ENCODE results near the gene CLASP1. TPM values are rescaled to one million over a fixed set of nuclear protein-coding genes. Genes with fewer than 3 reads are reported as not detected.
"Not testable (repeated sequence)": the region's sequence is repeated elsewhere in the genome, so short reads cannot be mapped to it uniquely, and the experiment has no call there.

The CLASP1 gene
- total RNA-seq, 1 experiment from 2014 or later: 30.8 TPM

DNA sequence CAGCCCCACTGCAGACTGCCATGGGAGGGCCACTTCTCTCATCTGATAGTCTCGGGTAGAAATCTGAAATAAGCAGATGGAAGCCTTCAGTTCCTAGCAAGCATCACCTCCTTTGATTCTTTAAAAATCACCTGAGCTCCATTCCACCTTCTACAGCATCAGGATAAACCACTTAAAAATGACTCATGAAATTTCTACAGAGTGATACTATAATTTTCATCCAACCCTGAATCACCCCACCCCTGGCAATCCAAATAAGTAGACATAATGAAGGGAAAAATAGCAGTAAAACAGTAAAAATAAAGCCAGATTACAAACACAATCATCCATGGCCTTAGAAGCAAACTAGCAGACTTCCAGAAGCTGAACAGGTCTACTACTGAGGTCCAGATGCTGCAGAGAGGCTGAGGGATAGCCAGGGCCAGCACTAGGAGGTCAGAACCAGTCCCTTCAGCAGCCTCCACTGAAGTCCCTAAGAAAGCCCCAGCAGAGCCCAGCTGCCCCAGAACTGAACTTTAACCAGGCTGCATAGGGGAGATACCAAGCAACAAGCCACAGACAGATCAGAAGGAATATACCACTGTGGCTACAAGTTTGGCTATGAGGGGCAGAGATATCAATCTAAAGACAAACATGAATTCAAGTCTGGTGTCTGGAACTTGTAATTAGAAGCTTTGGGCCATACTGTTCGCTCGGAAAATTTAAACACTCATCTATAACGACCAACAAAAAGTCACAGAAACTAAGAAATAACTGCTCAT, 173.3 kb downstream of the CLASP1 start:
- DNase-seq (ENCODE audit: low read depth): peak; percentile 34

DNA sequence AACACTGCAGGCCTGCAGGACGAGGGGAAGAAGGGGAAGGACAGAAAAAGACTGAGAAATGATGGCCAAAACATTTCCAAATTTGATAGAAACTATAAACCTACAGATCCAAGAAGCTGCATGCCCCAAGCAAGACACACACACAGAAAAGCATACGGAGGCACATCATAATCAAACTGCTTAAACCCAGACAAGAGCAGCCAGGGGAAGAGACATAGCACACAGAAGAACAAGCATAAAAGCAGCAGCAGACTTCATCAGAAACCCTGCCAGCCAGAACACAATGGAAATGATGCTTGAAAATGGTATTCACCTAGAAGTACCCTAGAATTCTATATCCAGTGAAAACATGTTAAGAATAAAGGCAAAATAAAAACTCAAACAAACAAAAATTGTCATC, 175.8 kb downstream of the CLASP1 start:
- DNase-seq (ENCODE audit: low read depth): no peak

- DNase-seq (ENCODE audit: low read depth): no peak
These were observed 176.7 kb downstream of the CLASP1 start for GRCh38 chr2:121472470-121472993.

- peak; percentile 44 for DNase-seq (ENCODE audit: low read depth)
These were observed 177.5 kb downstream of the CLASP1 start for GRCh38 chr2:121471532-121472469.

- DNase-seq (ENCODE audit: low read depth): no peak
These were observed 178.3 kb downstream of the CLASP1 start for GRCh38 chr2:121470917-121471316.

GRCh38 chr2:121469356-121469755, 179.9 kb downstream of the CLASP1 start:
- no peak for DNase-seq (ENCODE audit: low read depth)

DNA sequence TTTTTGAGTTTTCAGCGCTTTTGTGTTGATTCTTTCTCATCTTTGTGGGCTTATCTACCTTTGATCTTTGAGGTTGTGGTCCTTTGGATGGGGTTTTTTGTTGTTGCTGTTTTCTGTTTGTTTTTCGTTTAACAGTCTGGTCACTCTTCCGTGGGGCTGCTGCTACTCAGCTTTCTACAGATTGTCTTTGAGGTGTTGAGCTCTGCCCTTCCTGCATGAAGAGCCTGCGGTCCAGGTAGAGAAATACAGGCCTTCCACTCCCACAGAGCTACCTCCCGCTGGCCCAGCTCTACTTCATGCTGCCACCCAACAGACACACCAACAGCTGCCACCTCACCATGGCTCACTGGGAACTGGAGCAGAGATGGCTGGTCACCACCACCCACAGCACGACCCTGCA, 180.3 kb downstream of the CLASP1 start:
- DNase-seq (ENCODE audit: low read depth): no peak

GRCh38 chr2:121459291-121459690, 190.0 kb downstream of the CLASP1 start:
- DNase-seq (ENCODE audit: low read depth): no peak

DNA sequence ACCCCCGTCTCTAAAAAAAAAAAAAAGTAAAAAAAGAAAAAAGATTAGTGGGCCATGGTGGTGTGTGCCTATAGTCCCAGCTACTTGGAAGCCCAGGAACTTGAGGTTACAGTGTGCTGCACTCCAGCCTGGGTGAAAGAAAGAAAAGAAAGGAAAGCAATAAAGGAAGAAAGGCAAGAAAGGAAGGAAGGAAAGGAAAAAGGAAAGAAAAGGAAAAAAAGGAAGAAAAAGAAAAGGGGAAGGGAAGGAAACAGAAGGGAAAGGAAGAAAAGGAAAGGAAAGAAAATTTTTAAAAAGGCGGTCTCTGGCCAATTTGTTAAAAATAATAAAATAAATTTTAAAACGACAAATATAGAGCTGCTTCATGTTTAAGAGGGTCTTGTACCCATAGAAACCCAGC, 192.9 kb downstream of the CLASP1 start:
- DNase-seq (ENCODE audit: low read depth): no peak

DNA sequence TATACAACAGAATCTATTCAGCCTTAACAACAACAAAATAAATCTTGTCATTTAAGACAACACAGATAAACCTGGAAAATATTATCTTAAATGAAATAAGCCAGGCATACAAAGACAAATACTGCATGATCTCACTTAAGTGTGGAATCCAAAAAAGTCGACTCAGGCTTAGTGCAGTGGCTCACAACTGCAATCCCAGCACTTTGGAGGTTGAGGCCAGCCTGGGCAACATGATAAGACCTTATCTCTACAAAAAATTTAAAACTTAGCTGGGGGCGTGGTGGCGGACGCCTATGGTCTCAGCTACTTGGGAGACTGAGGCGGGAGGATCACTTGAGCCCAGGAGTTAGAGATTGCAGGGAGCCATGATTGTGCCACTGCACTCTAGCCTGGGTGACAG, 193.8 kb downstream of the CLASP1 start:
- no peak for DNase-seq (ENCODE audit: low read depth)

DNA sequence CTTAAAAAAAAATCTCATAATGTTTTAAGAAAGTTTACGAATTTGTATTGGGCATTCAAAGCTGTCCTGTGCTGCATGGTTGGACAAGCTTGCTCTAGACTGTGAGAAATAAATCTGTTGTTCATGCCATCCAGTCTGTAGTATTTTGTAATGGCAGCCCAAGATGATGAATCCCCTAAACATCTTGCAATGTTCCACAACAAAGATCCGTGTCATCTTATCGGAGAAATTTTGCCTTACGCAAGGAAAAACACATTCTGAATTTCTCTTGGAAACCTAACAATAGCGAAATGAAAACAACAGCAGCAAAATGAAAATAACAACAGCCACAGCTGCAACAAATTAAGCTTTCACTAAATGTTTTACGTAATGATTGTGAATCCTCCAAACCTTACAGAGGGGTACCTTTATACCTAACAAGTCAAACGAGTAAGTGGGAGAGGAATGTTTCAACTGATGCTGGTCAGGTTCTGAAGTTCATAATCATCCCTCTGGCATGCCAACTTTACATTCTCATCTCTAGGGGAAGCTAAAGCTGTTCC, 194.6 kb downstream of the CLASP1 start:
- DNase-seq (ENCODE audit: low read depth): no peak

- no peak for DNase-seq (ENCODE audit: low read depth)
These were observed 197.9 kb downstream of the CLASP1 start for GRCh38 chr2:121451398-121451797.

DNA sequence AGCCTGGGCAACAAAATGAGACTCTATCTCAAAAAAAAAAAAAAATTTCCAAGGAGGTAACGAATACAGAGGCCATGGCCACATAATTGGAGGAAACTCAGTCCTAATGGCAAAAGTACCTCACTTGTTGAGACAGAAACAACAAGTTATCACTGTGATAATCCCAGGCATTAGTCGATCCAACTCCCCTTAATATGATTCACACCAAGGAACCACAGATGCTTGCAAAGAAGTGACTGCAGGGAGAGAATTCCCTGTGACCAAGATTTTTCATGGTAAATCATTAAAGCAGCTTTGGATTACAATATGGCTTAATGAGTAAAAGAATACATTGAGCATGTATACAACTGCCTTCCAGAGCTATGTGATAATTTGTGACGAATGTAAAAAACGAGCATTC, 199.0 kb downstream of the CLASP1 start:
- DNase-seq (ENCODE audit: low read depth): no peak

DNA sequence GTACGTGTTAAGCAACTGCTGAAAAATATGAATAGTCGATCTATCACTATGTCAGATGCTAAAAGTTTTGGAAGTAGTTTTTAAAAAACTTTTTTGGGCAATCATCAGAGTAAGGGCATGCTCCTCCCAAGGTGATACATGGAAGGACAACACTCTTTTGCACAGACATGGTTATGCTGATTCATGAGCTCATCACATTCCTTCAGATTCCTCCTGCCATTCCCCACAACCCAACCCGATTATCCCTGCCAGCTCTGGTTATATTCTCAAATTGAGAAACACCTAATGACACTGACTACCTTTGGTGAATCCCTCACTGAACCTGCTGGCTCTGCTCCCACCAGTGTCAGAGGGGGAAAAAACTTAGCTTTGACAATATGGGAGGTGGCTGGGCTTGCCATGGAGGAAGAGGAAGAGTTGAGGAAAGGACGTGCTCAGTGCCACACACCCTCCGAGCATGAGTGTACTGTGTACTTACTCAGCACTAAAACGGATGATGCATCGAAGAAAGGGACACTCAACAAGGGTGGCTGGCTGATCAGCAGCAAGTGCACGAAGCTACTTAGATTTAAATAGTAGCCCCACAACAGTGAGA, 202.5 kb downstream of the CLASP1 start:
- DNase-seq (ENCODE audit: low read depth): no peak

- DNase-seq (ENCODE audit: low read depth): no peak
These were observed 206.4 kb downstream of the CLASP1 start for GRCh38 chr2:121442889-121443288.

DNA sequence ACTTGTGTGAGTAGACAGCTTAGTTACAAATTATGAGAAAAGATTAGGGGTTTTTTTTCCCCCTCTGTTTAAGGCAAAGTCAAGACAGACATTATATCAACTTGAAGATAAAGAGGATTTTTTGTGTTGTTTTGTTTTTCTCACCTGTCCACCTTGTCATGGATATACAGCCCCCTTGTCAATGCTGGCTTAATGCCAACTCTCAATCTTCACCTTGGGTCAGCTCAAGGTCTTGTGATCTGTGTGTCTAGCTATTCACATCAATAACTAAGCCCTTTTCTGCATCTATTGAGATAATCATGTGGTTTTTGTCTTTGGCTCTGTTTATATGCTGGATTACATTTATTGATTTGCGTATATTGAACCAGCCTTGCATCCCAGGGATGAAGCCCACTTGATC, 211.0 kb downstream of the CLASP1 start:
- DNase-seq (ENCODE audit: low read depth): not testable (repeated sequence)

GRCh38 chr2:121436918-121437317, 212.3 kb downstream of the CLASP1 start:
- DNase-seq (ENCODE audit: low read depth): no peak

- no peak for DNase-seq (ENCODE audit: low read depth)
These were observed 213.5 kb downstream of the CLASP1 start for GRCh38 chr2:121435790-121436189.

DNA sequence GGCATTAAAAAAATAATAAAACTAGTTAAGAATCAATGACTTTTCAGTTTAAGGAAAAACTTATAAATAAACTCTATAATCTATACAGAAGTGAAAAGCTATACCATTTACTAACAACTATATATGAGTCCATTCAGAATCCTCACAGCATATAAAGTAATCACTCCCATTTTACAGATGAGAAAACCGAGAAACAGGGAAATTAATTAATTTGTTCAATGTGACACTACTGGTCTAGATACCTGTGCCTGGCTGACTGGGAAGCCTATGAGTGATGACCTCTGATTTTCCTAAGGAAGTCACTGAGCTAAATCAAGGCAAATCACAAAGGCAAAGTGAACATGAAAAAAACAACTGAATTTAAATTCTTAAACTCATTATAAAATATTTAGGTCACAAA, 218.0 kb downstream of the CLASP1 start:
- DNase-seq (ENCODE audit: low read depth): no peak

DNA sequence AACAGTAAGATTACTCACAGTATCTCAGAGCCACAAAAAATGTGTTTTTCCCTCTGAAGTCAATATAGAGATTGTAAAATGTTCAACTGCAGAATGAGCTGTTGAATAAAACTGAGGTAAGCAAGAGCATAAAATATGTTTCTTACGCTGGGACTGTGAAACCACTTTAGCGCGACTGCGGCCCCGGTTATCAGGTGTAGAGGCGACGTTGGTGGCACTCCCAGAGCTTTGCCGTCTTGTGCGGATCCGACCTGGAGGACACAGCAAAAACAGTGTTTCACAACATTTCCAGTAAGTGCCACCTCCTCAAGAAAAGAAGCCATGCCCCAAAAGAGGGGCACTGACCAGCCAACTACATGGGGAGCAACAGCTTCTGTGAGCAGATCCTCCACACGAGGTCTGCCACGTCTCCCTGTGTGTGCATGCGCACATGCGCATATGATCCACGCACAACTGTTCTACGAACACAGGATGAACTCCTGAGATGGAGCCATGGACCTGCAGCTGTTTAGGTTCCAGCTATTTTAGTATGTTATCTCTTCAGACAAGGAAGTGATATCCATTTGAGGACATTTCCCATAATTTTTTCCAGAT, 219.2 kb downstream of the CLASP1 start:
- no peak for DNase-seq (ENCODE audit: low read depth)

- DNase-seq (ENCODE audit: low read depth): no peak
These were observed 220.0 kb downstream of the CLASP1 start for GRCh38 chr2:121429119-121429903.
